HG02588 (cell line): ENCODE data around the gene ZNF506.
"Not testable (repeated sequence)": the region's sequence is repeated elsewhere in the genome, so short reads cannot be mapped to it uniquely, and the experiment has no call there.

Experiments
- ATAC-seq: cut with Tn5 transposase; IDR thresholded peaks from one replicate; pipeline ENCODE4 v1.9.1; 2021; ENCODE audit warnings: mild to moderate bottlenecking, moderate library complexity; ENCODE audit not compliant: unreplicated experiment

Gene ZNF506

DNA sequence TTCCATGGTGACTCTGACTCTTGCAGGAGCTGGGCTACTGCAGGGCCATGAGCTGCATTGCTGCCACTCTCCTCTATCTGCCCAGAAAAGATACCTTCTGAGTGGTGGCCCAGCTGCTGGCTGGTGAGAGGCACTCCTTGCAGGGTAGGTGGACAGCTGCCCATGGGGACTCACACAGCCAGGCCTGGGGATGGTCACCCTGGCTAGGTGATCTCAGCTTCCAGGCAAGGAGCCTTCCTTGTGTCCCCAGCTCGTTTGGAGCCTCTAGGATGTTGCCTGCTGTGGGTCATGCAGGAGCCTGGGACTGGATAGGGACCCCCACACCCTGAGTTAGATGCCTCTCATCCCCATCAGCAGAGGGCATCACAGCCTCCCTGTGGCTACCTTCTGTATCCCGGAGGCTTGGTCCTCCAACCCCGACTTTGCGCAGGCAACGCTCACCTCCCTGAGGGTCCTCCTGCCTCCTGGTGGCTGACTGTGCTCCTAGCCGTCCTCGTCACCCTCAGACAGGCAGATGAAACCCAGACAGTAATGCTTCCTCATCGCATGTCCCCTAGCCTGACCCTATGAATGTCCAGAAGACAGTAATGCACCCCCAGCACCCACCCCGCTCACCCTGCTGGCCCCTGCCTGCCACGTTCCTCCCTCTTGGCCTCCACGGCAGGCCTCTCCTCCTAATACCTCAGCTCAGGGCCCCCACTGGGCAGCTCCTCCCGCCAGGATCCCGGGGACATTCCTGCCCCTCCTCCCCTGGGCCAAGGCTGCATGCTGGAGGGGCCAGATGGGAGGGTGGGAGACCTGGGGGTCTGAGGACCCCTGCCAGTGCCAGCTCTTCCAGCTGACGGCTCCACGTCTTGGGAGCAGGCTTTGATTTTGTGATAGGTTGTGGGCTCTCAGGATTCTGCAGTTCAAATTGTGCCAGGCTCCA is 75.0 kb downstream of the ZNF506 start:
- no peak for ATAC-seq

GRCh38 chr19:19745496-19746285 is 75.9 kb downstream of the ZNF506 start:
- ATAC-seq: no peak

DNA sequence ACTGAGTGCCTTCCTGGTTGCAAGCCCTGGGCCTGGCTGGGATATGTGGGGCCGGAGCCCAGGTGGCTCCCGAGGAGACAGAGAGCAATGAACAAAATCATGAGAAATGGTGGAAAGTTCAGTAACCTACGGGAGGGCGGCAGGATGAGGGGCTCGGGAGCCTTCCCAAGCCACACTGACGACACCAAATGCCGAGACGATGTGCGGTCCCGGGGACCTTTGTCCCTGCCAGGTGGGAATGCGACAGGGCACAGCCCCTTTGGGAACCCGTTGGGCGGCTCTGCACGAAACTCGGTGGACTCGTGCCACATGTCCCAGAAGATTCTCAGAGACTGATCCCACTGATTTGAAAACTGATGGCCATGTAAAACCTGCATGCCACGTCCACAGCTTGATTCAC is 76.9 kb downstream of the ZNF506 start:
- no peak for ATAC-seq

DNA sequence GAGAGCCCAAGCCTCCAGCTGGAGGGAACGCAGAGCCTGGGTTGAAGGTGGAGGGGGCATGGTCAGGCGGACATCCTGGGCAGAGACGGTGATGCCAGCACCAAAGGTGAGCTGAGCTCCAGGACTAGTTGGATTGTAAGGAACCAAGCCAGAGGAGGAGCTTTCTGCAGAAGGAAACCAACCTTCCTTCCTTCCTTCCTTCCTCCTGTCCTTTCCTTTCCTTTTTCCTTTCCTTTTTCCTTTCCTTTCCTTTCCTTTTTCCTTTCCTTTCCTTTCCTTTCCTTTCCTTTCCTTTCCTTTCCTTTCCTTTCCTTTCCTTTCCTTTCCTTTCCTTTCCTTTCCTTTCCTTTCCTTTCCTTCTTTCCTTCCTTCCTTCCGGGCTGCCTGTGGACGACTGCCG is 77.6 kb downstream of the ZNF506 start:
- ATAC-seq: not testable (repeated sequence)

GRCh38 chr19:19743176-19743575 is 78.4 kb downstream of the ZNF506 start:
- no peak for ATAC-seq

- no peak for ATAC-seq
Observed at GRCh38 chr19:19742773-19743172, 78.8 kb downstream of the ZNF506 start.
